K562 (cell line): ENCODE measurements around the gene TMCC2. TPM values are rescaled to one million over a fixed set of nuclear protein-coding genes. Genes with fewer than 3 reads are reported as not detected.

ENCODE experiments used
- DPF2 ChIP-seq: fragments of 450-650 bp; IDR thresholded peaks from 2 replicates; pipeline ENCODE4 v1.6.1; 2016
- EGR1 ChIP-seq: fragments of 450-650 bp; conservative IDR thresholded peaks from 2 replicates; pipeline ENCODE4 v1.6.1; 2017; ENCODE audit warnings: mild to moderate bottlenecking
- ELF1 ChIP-seq: fragments of 200-800 bp; sonication (Bioruptor generic); IDR thresholded peaks from 2 replicates; pipeline ENCODE4 v1.6.1; 2016; ENCODE audit warnings: missing genetic modification characterization, missing compliant biosample characterization
- ETV6 ChIP-seq, 3 experiments: fragments of 150-350 bp in 1 of 3; sonication (generic) in 1 of 3; formaldehyde crosslinking in 1 of 3; IDR thresholded peaks; 2 replicates each; pipeline versions ENCODE4 v1.6.1 to v1.8.0; 2014 to 2022; ENCODE audit warnings: borderline replicate concordance in 2 of 3, low read depth in 2 of 3, antibody characterized with exemption in 1 of 3, low read length in 1 of 3, mild to moderate bottlenecking in 1 of 3, missing genetic modification reagents in 1 of 3
- FOSL1 ChIP-seq: fragments of 200-800 bp; sonication (Bioruptor generic); conservative IDR thresholded peaks from 2 replicates; pipeline ENCODE4 v1.6.1; 2016; ENCODE audit warnings: missing genetic modification characterization, missing compliant biosample characterization
- GTF2E2 ChIP-seq: fragments of 200-800 bp; sonication (Bioruptor generic); IDR thresholded peaks from 2 replicates; pipeline ENCODE4 v1.6.1; 2016; ENCODE audit warnings: missing genetic modification characterization, missing compliant biosample characterization
- HBP1 ChIP-seq: fragments of 450-650 bp; formaldehyde crosslinking; IDR thresholded peaks from 2 replicates; pipeline ENCODE4 v1.4.0; 2022; ENCODE audit warnings: missing genetic modification characterization
- HDAC3 ChIP-seq: fragments of 450-650 bp; IDR thresholded peaks from 2 replicates; pipeline ENCODE4 v1.6.1; 2018; ENCODE audit warnings: borderline replicate concordance, mild to moderate bottlenecking, moderate library complexity; ENCODE audit not compliant: partially characterized antibody
- HEY1 ChIP-seq: fragments of 250-450 bp; sonication (Bioruptor Pico); IDR thresholded peaks from 2 replicates; pipeline ENCODE4 v1.5.0; 2020; ENCODE audit warnings: mild to moderate bottlenecking, moderate library complexity, borderline replicate concordance
- KLF16 ChIP-seq: IDR thresholded peaks from 2 replicates; pipeline ENCODE4 v1.6.1; 2016; ENCODE audit warnings: antibody characterized with exemption
- NFIC ChIP-seq: fragments of 450-650 bp; IDR thresholded peaks from 2 replicates; pipeline ENCODE4 v1.6.1; 2017; ENCODE audit warnings: mild to moderate bottlenecking, inconsistent platforms
- NR0B1 ChIP-seq: fragments of 450-650 bp; IDR thresholded peaks from one replicate; pipeline ENCODE4 v1.6.1; 2018; ENCODE audit warnings: mild to moderate bottlenecking, moderate library complexity; ENCODE audit not compliant: partially characterized antibody
- NR2C2 ChIP-seq, 2 experiments: fragments of 200-800 bp in 1 of 2; sonication (Bioruptor generic) in 1 of 2; sonication (generic) in 1 of 2; formaldehyde crosslinking in 1 of 2; IDR thresholded peaks; 2 replicates each; pipeline versions ENCODE4 v1.6.1 to v1.8.0; 2016 to 2022; ENCODE audit warnings: mild to moderate bottlenecking in 1 of 2, missing compliant biosample characterization in 1 of 2, missing genetic modification characterization in 1 of 2, missing genetic modification reagents in 1 of 2
- SMARCE1 ChIP-seq: fragments of 450-650 bp; IDR thresholded peaks from 2 replicates; pipeline ENCODE4 v1.7.1; 2016; ENCODE audit warnings: mild to moderate bottlenecking
- TAF7 ChIP-seq: fragments of 450-650 bp; IDR thresholded peaks from 2 replicates; pipeline ENCODE4 v1.6.1; 2016; ENCODE audit warnings: missing genetic modification characterization, missing compliant biosample characterization
- TEAD4 ChIP-seq, 2 experiments: sonication (generic) in 1 of 2; formaldehyde crosslinking in 1 of 2; IDR thresholded peaks; 2 replicates each; pipeline versions ENCODE4 v1.6.1 to v1.8.0; 2012 to 2022; ENCODE audit warnings: borderline replicate concordance in 1 of 2, inconsistent platforms in 1 of 2, low read length in 1 of 2, mild to moderate bottlenecking in 1 of 2, missing genetic modification reagents in 1 of 2
- ZBTB8A ChIP-seq: fragments of 450-650 bp; IDR thresholded peaks from 2 replicates; pipeline ENCODE4 v1.6.1; 2018; ENCODE audit warnings: mild to moderate bottlenecking, moderate library complexity; ENCODE audit not compliant: partially characterized antibody
- ZNF197 ChIP-seq: fragments of 200-800 bp; sonication (Bioruptor generic); IDR thresholded peaks from 2 replicates; pipeline ENCODE4 v1.6.1; 2016; ENCODE audit warnings: low read depth, missing genetic modification characterization, missing compliant biosample characterization
- ZNF3 ChIP-seq: fragments of 250-450 bp; sonication (Bioruptor Pico); IDR thresholded peaks from 2 replicates; pipeline ENCODE4 v1.5.0; 2021; ENCODE audit warnings: mild to moderate bottlenecking, moderate library complexity
- ZNF436 ChIP-seq: fragments of 250-450, 450-650 bp; sonication (Bioruptor Pico); formaldehyde crosslinking; IDR thresholded peaks from 2 replicates; pipeline ENCODE4 v1.7.0; 2020; ENCODE audit warnings: mild to moderate bottlenecking
- ZNF830 ChIP-seq: fragments of 250-450 bp; sonication (Bioruptor Pico); IDR thresholded peaks from 2 replicates; pipeline ENCODE4 v1.5.0; 2021; ENCODE audit warnings: mild to moderate bottlenecking
- ZZZ3 ChIP-seq: fragments of 450-650 bp; IDR thresholded peaks from 2 replicates; pipeline ENCODE4 v1.6.1; 2016; ENCODE audit warnings: antibody characterized with exemption, mild to moderate bottlenecking, moderate library complexity
- polyA plus RNA-seq, 8 experiments: library from polyadenylated mRNA; depleted of rRNA in 4 of 8; stranded (reverse) in 5 of 8; unstranded in 3 of 8; fragments of >200 nt; fragmentation: Nextera tagmentation in 2 of 8; fragmentation: Illumina TruSeq in 1 of 8; extraction: Ambion mirVana in 2 of 8; extraction: Trizol in 1 of 8; gene quantifications; 2 replicates each; pipeline versions ENCODE4 v1.2.1 to v1.2.3, GENCODE V29; 2011 to 2014; ENCODE audit warnings: inconsistent platforms in 1 of 8, missing spikeins in 1 of 8
- total RNA-seq, 7 experiments: library from RNA; depleted of rRNA in 6 of 7; stranded (reverse); fragments of >200 nt in 6 of 7; fragmentation: Illumina TruSeq in 2 of 7; extraction: Trizol in 2 of 7; gene quantifications; 2 replicates each; pipeline versions ENCODE4 v1.2.1 to v1.2.3, GENCODE V29; 2011 to 2021; ENCODE audit warnings: low replicate concordance in 1 of 7
- TF ChIP-seq, protein P1 (sequence below): fragments of 450-650 bp; formaldehyde crosslinking; IDR thresholded peaks from 2 replicates; pipeline ENCODE4 v1.4.0; 2020; ENCODE audit warnings: mild to moderate bottlenecking, mixed read lengths

TMCC2 gene
- total and polyA plus RNA-seq, 9 of the 15 experiments (the other 6 are each of a cell fraction or from before 2014, with no cell fraction given), result 0.06 to 1.8 (median 0.98) TPM

GRCh38 chr1:205263580-205264190 lies 35.9 kb downstream of the TMCC2 start (continued):
- TF ChIP-seq ZZZ3, result no peak
- TF ChIP-seq ETV6 (IDR thresholded peaks at IDR 0.05; ENCODE audit: borderline replicate concordance in 1 of 2, low read depth in 2 of 2, low read length in 1 of 2), result 0 out of 4 replicates have a peak, but pooled peaks of 1 of the 2 experiments have one; percentile 19
- no peak for TF ChIP-seq ETV6 (CRISPR knock-in tag; IDR thresholded peaks at IDR 0.05; ENCODE audit: borderline replicate concordance)
- no peak for TF ChIP-seq HEY1 (CRISPR knock-in tag)
- no peak for TF ChIP-seq TAF7 (tag)
- no peak for TF ChIP-seq ZNF830
- peak; percentile 15; the same call in 1 of the 2 replicates for TF ChIP-seq KLF16
- TF ChIP-seq HDAC3, result peak; percentile 50
- no peak for TF ChIP-seq ZNF197
- TF ChIP-seq DPF2, result peak; percentile 78
- no peak for TF ChIP-seq ZNF436 (CRISPR knock-in tag)
- peak; percentile 72; the same call in 1 of the 2 replicates for TF ChIP-seq SMARCE1
- TF ChIP-seq HBP1 (CRISPR knock-in tag), result no peak
- peak; percentile 90 for TF ChIP-seq NFIC
- TF ChIP-seq, protein P1, sequence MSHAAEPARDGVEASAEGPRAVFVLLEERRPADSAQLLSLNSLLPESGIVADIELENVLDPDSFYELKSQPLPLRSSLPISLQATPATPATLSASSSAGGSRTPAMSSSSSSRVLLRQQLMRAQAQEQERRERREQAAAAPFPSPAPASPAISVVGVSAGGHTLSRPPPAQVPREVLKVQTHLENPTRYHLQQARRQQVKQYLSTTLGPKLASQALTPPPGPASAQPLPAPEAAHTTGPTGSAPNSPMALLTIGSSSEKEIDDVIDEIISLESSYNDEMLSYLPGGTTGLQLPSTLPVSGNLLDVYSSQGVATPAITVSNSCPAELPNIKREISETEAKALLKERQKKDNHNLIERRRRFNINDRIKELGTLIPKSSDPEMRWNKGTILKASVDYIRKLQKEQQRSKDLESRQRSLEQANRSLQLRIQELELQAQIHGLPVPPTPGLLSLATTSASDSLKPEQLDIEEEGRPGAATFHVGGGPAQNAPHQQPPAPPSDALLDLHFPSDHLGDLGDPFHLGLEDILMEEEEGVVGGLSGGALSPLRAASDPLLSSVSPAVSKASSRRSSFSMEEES (CRISPR knock-in tag), result no peak
- 0 out of 2 replicates have a peak, but pooled peaks have one; percentile 39 for TF ChIP-seq ELF1 (tag)
- TF ChIP-seq ZNF3 (CRISPR knock-in tag), result no peak
- peak; percentile 64 for TF ChIP-seq FOSL1 (tag)
- TF ChIP-seq ZBTB8A, result no peak
- no peak for TF ChIP-seq EGR1
- TF ChIP-seq TEAD4 (IDR thresholded peaks at IDR 0.05; ENCODE audit: low read length), result peak; percentile 69; the same call in 1 of the 2 replicates
- no peak for TF ChIP-seq TEAD4 (CRISPR knock-in tag; IDR thresholded peaks at IDR 0.05; ENCODE audit: borderline replicate concordance)
- TF ChIP-seq NR0B1, result no peak
- TF ChIP-seq GTF2E2 (tag), result no peak
- TF ChIP-seq NR2C2 (CRISPR knock-in tag; IDR thresholded peaks at IDR 0.05), result no peak
- 0 out of 2 replicates have a peak, but pooled peaks have one; percentile 19 for TF ChIP-seq NR2C2 (tag; IDR thresholded peaks at IDR 0.05)
